ENCODE results near the gene TOMT. TPM values are rescaled to one million over a fixed set of nuclear protein-coding genes. Genes with fewer than 3 reads are reported as not detected.

TOMT gene
- total RNA-seq, 1 experiment from 2014 or later = not detected

DNA sequence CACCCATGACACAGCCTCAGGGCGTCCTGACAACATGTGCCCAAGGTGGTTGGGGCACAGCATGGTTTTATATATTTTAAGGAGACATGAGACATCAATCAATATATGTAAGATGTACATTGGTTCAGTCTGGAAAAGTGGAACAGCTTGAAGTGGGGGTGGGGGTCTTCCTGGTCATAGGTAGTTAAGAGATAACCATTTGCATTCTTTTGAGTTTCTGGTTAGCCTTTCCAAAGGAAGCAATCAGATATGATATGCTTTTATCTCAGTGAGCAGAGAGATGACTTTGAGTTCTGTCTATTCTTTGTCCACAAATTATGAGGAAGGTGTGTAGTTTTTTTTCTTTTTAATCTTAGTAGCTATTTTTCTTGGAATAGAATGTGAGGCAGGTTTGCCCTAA is 16.9 kb downstream of the TOMT start:
- intact Hi-C loops (cut with micrococcal nuclease; ENCODE audit: unreplicated experiment) = no loop called here
- TF ChIP-seq SIN3A (IDR thresholded peaks at IDR 0.05; ENCODE audit: borderline replicate concordance, insufficient read depth, low read depth, low read length) (no peak), TCF7L2 (IDR thresholded peaks at IDR 0.05; ENCODE audit: low read depth, low read length) (no peak), POLR2AphosphoS5 (IDR thresholded peaks at IDR 0.05; ENCODE audit: low read depth, low read length) (no peak)
- TF ChIP-seq, protein P1, sequence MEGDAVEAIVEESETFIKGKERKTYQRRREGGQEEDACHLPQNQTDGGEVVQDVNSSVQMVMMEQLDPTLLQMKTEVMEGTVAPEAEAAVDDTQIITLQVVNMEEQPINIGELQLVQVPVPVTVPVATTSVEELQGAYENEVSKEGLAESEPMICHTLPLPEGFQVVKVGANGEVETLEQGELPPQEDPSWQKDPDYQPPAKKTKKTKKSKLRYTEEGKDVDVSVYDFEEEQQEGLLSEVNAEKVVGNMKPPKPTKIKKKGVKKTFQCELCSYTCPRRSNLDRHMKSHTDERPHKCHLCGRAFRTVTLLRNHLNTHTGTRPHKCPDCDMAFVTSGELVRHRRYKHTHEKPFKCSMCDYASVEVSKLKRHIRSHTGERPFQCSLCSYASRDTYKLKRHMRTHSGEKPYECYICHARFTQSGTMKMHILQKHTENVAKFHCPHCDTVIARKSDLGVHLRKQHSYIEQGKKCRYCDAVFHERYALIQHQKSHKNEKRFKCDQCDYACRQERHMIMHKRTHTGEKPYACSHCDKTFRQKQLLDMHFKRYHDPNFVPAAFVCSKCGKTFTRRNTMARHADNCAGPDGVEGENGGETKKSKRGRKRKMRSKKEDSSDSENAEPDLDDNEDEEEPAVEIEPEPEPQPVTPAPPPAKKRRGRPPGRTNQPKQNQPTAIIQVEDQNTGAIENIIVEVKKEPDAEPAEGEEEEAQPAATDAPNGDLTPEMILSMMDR (IDR thresholded peaks at IDR 0.05) = no peak
- TF ChIP-seq, protein P2, sequence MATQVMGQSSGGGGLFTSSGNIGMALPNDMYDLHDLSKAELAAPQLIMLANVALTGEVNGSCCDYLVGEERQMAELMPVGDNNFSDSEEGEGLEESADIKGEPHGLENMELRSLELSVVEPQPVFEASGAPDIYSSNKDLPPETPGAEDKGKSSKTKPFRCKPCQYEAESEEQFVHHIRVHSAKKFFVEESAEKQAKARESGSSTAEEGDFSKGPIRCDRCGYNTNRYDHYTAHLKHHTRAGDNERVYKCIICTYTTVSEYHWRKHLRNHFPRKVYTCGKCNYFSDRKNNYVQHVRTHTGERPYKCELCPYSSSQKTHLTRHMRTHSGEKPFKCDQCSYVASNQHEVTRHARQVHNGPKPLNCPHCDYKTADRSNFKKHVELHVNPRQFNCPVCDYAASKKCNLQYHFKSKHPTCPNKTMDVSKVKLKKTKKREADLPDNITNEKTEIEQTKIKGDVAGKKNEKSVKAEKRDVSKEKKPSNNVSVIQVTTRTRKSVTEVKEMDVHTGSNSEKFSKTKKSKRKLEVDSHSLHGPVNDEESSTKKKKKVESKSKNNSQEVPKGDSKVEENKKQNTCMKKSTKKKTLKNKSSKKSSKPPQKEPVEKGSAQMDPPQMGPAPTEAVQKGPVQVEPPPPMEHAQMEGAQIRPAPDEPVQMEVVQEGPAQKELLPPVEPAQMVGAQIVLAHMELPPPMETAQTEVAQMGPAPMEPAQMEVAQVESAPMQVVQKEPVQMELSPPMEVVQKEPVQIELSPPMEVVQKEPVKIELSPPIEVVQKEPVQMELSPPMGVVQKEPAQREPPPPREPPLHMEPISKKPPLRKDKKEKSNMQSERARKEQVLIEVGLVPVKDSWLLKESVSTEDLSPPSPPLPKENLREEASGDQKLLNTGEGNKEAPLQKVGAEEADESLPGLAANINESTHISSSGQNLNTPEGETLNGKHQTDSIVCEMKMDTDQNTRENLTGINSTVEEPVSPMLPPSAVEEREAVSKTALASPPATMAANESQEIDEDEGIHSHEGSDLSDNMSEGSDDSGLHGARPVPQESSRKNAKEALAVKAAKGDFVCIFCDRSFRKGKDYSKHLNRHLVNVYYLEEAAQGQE (IDR thresholded peaks at IDR 0.05; ENCODE audit: insufficient read depth in 1 of 2, low read depth in 2 of 2, low read length in 1 of 2) = no peak
- Histone ChIP-seq H3K4me1 (ENCODE audit: control insufficient read depth, insufficient read depth, low read length) (no peaks in the 10 kb centered on the region), H3K4me3 (ENCODE audit: low read depth in 2 of 2, low read length in 2 of 2) (no peak overlapping the region), H3K36me3 (ENCODE audit: control insufficient read depth, insufficient read depth, low read length) (no peaks in the 10 kb centered on the region), H3K27me3 (ENCODE audit: control insufficient read depth, insufficient read depth, low read length) (peaks cover 2% of the 10 kb centered on the region; the same call in 1 of the 2 replicates), H3K27ac (ENCODE audit: low read length) (no peak overlapping the region), H3K9me3 (ENCODE audit: control insufficient read depth, insufficient read depth, low read depth, low read length) (0 out of 2 replicates have a peak, but pooled peaks cover 3% of the 10 kb centered on the region)
- ATAC-seq (no peak), DNase-seq (ENCODE audit: low read depth, low spot score) (no peak)
- in situ Hi-C loops (cut with HindIII; ENCODE audit: low pct_unique_long_range_greater_than_20kb, low sequenced_read_pairs) = loop anchor here (10.0 kb wide), 1 partner anchor 532 kb away; no protein-coding TSS in a partner anchor
- BruUV-seq (replicated peaks) = no TSS peak
- ChIA-PET CTCF (no interaction called here), POLR2A (no interaction called here)

DNA sequence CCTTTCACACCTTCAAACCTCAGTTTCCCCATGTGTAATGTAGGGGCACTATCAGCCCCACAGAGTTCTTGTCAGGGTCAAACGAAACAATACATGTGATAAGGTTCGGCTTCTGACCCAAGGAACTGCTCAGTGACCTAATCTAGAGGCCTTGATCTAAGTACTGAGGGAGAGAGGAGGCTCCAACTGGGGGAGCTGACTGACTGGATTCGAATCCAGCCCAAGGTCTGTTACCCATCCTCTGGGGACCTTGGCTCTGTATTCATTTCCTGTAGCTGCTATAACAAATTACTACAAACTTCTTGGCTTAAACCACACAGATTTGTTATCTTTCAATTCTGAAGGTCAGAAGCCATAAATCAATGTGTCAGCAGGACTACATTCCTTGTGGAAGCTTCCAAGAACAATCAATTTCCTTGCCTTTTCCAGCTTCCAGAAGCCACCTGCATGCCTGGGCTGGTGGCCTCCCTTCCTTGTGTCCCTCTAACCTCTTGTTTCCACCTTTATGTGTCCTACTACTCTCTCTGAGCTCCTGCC is 17.5 kb downstream of the TOMT start:
- no TSS peak for BruUV-seq (replicated peaks)
- in situ Hi-C loops (cut with HindIII; ENCODE audit: low pct_unique_long_range_greater_than_20kb, low sequenced_read_pairs) = loop anchor here (10.0 kb wide), 1 partner anchor 532 kb away; no protein-coding TSS in a partner anchor
- Histone ChIP-seq H3K27me3 (ENCODE audit: control insufficient read depth, insufficient read depth, low read length) (peaks cover 3% of the 10 kb centered on the region; the same call in 1 of the 2 replicates), H3K4me3 (ENCODE audit: low read depth in 2 of 2, low read length in 2 of 2) (no peak overlapping the region), H3K27ac (ENCODE audit: low read length) (no peak overlapping the region), H3K4me1 (ENCODE audit: control insufficient read depth, insufficient read depth, low read length) (no peaks in the 10 kb centered on the region), H3K36me3 (ENCODE audit: control insufficient read depth, insufficient read depth, low read length) (no peaks in the 10 kb centered on the region), H3K9me3 (ENCODE audit: control insufficient read depth, insufficient read depth, low read depth, low read length) (0 out of 2 replicates have a peak, but pooled peaks cover 7% of the 10 kb centered on the region)
- POLR2A ChIA-PET = no interaction called here
- no peak for ATAC-seq
- no peak for DNase-seq (ENCODE audit: low read depth, low spot score)
- intact Hi-C loops (cut with micrococcal nuclease; ENCODE audit: unreplicated experiment) = no loop called here
- no peak for TF ChIP-seq SIN3A (IDR thresholded peaks at IDR 0.05; ENCODE audit: borderline replicate concordance, insufficient read depth, low read depth, low read length)
- no peak for TF ChIP-seq TCF7L2 (IDR thresholded peaks at IDR 0.05; ENCODE audit: low read depth, low read length)
- no peak for TF ChIP-seq POLR2AphosphoS5 (IDR thresholded peaks at IDR 0.05; ENCODE audit: low read depth, low read length)
- TF ChIP-seq, protein P2 (IDR thresholded peaks at IDR 0.05; ENCODE audit: insufficient read depth in 1 of 2, low read depth in 2 of 2, low read length in 1 of 2) = no peak
- TF ChIP-seq, protein P1 (IDR thresholded peaks at IDR 0.05) = no peak
- CTCF ChIA-PET = interaction anchor here (0.5 kb wide), 1 partner anchor 17 kb away, joined by 6 read pairs; no protein-coding TSS in a partner anchor
